ENCODE data around the gene CRMP1.
A peak's percentile ranks its signal among the peaks of the same experiment; 100 is the strongest.

Gene CRMP1

DNA sequence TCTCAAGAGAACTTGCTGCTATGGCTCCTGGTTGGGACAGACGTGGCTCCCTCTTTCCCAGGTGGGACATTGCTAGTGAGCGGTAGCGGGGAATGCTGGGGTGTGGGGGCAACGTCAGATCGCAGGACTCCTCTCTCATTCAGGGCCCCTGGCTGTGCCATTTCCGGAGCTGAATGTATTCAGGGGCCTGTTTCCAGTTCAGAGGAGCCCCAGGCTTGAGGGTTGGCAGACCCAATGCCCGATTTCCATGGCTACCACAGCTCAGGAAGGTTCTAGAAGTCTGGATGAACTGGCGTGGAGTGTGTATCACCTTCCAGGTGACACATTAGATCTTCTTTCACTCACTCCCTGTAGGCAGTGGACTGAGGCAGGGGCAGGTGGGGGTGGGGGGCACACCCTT is 26.2 kb upstream of the CRMP1 start:
- no peak for DNase-seq

GRCh38 chr4:5918331-5918985 is 25.6 kb upstream of the CRMP1 start:
- no peak for DNase-seq

DNA sequence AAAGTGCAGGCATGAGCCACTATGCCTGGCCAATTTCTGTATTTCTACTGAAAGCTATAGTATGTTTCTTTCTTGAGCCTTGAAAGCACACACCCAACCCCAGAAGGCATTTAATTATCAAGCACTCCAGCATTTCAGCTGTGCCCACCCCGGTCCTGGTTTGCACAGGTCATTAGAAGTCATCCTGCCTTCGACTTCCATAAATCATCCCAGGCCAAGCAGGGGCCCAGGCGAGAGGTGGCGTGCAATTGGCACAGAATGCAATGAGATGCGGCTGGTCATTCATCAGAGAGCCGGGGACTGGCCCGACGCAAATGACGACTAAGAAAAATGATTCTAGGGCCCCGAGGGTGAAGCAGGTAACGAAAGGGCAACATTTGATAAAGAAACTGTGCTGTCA is 24.8 kb upstream of the CRMP1 start:
- DNase-seq, result no peak

GRCh38 chr4:5916229-5916628 is 23.3 kb upstream of the CRMP1 start:
- no peak for DNase-seq

DNA sequence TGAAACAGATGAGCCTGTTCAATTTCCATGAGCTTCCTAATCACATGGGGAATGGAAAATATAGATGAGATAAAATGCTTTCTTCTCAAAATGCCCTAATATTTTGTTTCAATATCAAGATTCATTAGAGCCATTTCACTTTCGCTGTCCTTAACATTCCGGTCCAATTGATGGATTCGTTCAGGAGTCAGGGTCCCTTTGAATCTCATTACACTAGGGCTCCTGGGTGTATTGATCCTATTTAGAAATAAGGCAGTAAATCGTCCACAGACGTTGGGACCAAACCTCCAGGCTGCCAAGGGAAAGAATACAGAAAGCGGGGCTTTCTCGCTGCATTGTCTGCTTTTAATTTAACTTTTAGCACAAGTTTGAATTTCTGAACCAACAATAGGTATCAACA is 20.6 kb upstream of the CRMP1 start:
- no peak for DNase-seq

DNA sequence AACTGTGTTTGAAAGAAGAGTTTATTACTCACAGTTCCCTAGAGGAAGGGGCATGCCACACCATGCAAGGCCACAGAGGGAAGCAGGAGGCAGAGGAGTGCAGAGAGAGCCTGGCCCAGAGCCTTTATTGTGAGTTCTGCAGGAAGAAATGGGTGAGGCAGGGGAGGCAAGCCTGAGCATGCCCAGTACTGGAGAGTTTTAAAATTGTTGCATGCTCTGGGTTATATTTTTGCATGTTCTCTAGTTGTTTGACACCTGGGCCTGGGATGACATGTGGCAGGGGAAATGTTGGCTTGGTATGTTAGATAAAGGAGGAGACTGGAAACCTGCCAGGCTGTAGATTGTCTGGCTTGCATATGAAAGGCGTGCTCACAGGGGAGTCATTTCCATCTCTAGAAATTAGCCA is 19.7 kb upstream of the CRMP1 start:
- no peak for DNase-seq

- DNase-seq, result no peak
These were observed 16.1 kb upstream of the CRMP1 start for GRCh38 chr4:5908876-5909427.

DNA sequence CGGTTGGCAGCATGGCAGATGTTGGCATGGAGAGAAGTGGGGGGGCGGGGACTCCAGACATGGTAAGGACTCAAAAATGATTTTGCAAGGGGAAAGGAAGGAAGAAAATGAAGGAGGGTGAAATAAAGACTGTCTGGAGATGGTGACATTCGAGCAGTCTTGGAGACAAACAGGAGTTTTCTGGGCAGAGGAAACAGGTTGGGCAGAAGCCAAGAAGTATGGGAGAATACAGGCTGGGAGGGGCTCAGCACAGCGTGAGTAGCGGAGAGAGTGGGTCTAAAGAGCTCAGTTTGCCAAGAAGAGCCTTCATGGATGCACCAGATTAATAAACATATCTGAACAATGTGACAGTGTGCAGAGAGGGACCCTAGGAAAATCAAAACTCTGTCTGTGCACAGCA is 13.3 kb upstream of the CRMP1 start:
- peak in 1 of 2 experiments; percentile 31 for DNase-seq

DNA sequence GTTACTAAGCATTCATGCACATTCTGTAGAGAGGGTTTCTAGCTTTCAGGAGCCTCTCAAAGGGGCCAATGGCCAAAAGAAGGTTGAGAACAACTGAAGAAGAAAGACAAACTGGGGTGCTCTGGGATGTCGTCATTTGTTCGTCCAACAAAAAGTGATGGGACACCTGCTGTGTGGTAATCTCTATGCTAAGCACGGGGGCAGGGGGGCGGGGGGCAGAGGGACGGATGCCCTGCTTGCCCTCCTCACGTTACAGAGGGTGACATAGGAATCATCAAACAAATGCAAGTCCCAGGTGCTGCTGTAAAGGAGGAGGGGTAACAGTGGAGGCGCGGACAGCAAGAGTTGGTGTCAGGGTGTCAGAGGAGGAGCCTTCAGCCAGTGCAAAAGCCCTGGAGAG is 12.8 kb upstream of the CRMP1 start:
- DNase-seq, result no peak

DNA sequence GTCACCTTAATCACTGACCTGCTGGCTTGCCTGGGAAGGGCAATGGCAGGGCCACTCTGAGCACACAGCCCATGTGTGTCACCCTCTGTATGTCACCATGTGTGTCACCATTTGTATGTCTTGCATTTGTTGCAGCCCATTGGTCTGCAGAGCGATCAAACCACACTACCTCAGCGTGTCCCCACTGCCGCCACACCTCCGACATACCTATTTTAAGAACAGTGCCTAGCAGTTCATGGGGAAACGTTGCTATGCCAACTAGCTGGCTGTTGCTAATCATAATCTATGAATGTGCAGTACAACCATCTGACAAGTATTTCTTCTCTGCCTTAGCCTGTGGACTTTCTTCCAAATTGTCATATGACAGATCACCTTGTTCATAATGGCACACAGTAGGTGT is 8.0 kb upstream of the CRMP1 start:
- no peak for DNase-seq

DNA sequence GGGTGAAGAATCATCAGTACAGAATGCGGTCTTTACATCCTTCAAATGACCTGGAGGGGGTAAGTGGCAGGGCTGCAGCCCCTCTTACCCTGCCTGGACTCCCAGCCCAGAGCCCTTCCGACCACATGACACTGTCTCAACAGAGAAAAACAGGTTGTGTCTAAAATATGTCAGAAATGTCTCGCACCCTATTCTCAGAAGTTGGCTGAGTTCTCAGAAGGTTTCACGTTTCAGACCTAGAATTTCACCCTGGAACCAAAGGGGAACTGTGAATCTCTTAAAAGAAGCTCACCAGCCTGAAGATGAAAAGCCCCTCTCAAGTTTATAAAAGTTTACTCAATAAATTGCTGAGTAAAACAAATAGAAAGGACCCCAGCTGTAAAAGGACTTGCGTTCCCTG is 7.0 kb upstream of the CRMP1 start:
- no peak for DNase-seq

- DNase-seq, result peak in 1 of 2 experiments; percentile 13
These were observed 6.5 kb upstream of the CRMP1 start for GRCh38 chr4:5899396-5899795.

- DNase-seq, result no peak
These were observed 4.8 kb upstream of the CRMP1 start for GRCh38 chr4:5897674-5898073.

DNA sequence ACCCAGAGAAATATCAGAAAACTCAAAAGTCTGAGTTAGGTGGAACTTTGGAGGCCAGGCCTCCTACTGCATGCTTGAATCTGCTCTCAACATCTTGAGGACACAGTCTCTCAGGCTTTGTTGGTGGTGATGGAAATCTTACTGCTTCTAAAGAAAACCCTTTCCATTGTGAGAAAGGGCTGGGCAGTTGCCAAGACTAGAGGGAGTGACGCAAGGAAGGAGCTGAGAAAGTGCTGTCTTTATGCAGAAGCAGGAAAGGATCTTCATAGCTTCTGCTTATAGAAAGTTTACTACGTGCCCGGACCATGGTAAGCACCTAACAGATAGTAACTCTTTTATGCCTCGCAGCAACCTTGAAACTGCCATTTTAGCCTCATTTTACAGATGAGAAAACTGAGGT is 2.4 kb upstream of the CRMP1 start:
- no peak for DNase-seq

- peak; percentile 97 for DNase-seq
These were observed 1.4 kb upstream of the CRMP1 start for GRCh38 chr4:5894266-5894665.

- DNase-seq, result peak in 1 of 2 experiments; percentile 68
These were observed 705 bp upstream of the CRMP1 start for GRCh38 chr4:5893591-5893990.

DNA sequence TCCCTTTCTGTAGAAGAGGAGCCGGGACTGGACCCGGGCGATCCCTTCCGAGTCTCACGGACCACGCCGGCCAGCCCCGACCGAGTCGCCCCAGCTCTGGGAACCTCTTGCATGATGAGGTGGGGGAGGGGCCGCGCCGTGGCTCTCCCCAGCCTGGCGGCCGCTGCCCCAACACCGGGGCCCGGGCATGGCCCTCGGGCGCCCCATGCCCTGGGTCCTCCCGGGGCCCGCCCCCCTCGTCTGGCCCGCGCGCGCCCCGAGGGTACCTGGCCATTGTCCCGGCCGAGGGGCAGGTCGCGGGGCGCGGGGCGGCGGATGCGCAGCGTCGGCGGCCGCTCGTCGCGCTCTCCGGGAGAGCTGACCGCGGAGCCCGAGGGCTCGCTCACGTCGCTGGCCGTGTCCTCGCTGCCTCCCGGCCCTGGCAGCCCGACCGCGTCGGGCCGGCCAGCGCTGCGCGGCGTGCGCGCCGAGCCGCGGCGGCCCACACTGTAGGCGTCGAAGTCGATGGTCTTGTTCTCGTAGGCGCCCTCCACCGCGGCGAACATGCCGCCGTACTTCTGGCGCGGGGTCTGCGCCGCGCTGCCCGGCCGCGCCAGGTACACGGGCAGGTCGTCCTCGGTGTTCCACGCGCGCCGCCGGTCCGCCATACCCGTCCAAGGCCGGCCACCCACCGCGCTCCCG is 423 bp downstream of the CRMP1 start:
- peak in 1 of 2 experiments; percentile 50 for DNase-seq

DNA sequence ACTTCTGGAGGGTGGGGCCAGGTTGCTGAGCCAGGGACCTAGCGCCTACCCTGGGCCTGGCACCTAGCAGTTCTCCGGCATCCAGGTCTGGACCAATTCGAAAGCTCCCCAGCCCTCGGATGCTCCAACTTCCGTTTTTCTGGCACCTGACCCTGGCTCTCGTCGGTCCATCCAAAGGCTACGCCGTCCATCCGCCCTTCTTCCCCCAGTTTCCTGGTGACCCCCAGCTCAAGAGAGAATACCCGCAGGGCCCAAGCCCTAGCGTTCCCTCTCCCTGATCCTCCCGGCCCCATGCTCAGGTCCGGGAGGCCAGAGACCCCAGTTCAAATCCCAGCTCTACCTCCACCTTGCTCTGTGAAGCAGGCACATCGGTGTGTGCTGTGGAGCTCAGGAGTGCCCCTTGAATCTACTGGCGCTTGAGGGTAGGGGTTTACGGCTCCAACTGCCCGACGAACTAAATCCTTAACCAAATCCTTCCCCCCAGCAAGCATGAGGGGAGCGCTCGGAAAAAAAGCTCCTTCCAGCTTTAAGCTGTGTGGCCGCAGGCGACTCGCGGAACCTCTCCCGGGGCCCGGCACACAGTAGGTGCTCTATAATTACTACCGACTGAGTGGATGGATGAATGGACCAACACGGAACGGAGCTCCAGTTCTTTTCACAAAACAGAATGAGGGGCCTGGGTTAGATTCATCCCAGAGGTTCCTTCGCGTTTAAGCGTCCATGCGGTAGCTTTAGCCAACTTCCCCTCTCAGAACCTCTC is 1.1 kb downstream of the CRMP1 start:
- peak in 1 of 2 experiments; percentile 50 for DNase-seq

DNA sequence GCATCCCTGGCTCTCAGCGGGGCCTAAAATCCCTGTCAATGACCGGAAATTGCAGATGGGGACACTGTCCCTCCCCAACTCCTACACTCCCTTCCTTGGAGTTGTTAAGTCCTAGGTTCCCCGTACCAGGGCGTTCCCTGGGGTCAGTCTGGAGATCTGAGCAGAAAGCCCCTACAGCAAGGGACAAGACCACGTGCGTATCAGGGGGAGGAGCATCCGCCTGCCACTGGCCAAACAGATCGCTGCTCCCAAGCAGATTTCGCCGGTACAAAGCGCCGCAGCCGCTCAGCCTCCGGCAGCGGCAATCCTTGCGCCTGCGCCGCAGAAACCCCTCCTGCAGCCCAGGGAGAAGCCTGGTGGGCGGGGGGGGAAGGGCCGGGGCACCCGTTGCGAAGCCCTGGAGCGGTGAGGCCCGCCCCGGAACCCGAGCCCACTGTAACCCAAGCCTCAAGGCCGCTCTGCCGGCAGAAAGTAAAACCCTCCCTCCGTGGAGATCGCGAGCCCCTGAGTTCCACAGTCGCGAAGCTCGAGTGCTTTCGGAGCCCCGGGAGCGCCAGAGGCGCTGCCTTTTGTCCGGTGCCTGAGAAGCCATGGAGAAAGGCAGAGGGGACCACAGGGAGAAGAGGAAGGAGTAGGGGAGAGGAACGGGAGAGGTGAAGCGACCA is 2.7 kb downstream of the CRMP1 start:
- peak; percentile 89 to 95 for DNase-seq

GRCh38 chr4:5889002-5889696 is 3.7 kb downstream of the CRMP1 start:
- no peak for DNase-seq

DNA sequence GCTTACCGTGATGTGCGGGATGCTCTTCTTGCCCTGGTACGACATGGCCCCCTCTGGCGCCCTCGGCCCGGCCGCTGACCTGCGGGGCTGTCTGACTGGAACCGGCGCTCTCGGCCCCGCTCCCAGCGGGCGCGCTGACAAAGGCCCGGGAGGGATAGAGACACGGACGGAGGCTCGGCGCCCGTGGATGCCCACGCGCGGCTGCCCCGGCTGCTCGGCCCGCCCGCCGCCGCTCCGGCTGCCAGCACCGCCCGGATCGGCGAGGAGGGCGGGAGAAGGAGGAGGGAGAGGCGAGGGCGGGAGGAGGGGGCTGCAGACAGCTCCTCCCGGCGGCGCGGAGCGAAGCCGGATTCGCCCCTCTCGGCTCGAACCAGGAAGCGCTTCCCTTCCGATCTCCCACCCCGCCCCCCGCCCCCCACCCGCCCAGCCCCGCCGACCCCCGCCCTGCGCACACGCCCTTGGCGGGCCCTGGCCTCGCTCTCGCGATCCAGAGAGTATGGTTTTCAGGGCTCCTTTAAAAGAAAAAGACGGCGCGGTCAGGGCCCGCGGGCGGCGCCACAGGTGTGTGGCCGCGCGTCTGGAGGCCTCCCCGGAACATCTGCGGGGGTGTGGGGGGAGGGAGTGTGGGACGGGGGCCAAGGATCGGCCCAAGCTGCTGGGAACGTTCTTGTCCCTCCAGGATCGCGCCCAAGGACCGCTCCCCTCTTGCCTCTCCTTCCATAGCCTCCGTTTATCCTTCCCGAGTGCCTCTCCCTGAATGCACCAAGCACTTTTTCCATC is 4.5 kb downstream of the CRMP1 start:
- peak; percentile 16 to 55 for DNase-seq
